Kidney epithelial cell (primary cell): ENCODE measurements around the gene ZNF532. TPM values are rescaled to one million over a fixed set of nuclear protein-coding genes. Genes with fewer than 3 reads are reported as not detected.

Source experiments
- DNase-seq: peaks from one replicate; pipeline ENCODE4 v3.0.0-alpha.2; 2010; ENCODE audit warnings: low read depth
- H3K27me3 ChIP-seq: 2 replicates; pipeline ENCODE4 v1.6.0; 2011; ENCODE audit warnings: low read length; ENCODE audit not compliant: control insufficient read depth, insufficient read depth
- H3K36me3 ChIP-seq: 2 replicates; pipeline ENCODE4 v1.5.1; 2011; ENCODE audit warnings: low read length; ENCODE audit not compliant: control insufficient read depth, insufficient read depth
- H3K4me3 ChIP-seq: 2 replicates; pipeline ENCODE4 v1.5.1; 2011; ENCODE audit warnings: low read depth, mild to moderate bottlenecking, control low read depth, low read length
- total RNA-seq: library from RNA; depleted of rRNA; stranded (reverse); fragments of >200 nt; gene quantifications from 2 replicates; pipeline ENCODE4 v1.2.3, GENCODE V29; 2015
- TF ChIP-seq, protein P1 (sequence below): IDR thresholded peaks from 2 replicates; pipeline ENCODE4 v1.5.1; 2011; ENCODE audit warnings: mild to moderate bottlenecking, moderate library complexity, low read length, control low read depth, inconsistent platforms; ENCODE audit not compliant: insufficient read depth, poor library complexity, severe bottlenecking

Gene ZNF532
- total RNA-seq, 1 donor from 2014 or later: 89.5 TPM

DNA sequence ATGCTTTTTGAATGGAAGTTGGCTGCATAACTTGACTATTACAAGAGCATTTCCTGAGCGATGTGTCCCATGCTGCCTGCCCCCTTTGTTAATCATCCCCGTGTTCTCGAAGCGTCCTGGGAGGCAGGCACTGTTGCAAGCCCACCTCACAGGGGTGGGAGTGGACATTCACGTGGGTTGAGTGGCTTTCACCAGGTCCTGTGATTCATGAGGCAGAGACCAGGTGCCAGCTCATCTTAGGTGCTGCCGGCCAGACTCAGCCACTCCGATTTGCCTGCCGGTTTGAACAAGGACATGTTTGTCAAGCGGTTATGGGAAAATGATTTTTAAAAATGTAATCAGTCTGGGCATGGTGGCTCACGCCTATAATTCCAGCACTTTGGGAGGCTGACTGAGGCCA is 112.5 kb downstream of the ZNF532 start:
- peak; percentile 38 for DNase-seq
- no peaks in the 10 kb centered on the region for H3K36me3 ChIP-seq

DNA sequence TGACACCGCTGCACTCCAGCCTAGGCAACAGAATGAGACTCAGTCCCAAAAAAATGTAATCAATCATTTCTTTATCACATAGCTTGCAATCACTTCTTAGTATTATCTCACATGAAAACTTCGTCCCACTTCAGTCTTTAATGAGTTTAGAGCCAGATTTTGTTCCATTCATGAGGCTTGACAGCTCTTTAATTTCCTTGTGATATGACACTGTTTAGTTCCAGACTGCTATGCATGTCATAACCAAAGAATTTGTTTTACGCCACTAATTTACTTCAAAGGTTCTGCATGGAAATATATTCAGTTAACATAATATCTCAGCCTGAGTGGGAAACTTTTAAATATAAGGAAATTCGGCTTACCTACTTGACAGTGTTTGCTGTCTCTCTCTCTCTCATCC is 113.1 kb downstream of the ZNF532 start:
- Histone ChIP-seq H3K4me3 (no peak overlapping the region), H3K36me3 (no peaks in the 10 kb centered on the region), H3K27me3 (no peaks in the 10 kb centered on the region)
- TF ChIP-seq, protein P1, sequence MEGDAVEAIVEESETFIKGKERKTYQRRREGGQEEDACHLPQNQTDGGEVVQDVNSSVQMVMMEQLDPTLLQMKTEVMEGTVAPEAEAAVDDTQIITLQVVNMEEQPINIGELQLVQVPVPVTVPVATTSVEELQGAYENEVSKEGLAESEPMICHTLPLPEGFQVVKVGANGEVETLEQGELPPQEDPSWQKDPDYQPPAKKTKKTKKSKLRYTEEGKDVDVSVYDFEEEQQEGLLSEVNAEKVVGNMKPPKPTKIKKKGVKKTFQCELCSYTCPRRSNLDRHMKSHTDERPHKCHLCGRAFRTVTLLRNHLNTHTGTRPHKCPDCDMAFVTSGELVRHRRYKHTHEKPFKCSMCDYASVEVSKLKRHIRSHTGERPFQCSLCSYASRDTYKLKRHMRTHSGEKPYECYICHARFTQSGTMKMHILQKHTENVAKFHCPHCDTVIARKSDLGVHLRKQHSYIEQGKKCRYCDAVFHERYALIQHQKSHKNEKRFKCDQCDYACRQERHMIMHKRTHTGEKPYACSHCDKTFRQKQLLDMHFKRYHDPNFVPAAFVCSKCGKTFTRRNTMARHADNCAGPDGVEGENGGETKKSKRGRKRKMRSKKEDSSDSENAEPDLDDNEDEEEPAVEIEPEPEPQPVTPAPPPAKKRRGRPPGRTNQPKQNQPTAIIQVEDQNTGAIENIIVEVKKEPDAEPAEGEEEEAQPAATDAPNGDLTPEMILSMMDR: no peak
- no peak for DNase-seq

More for the DNA sequence above, 112.5 kb downstream of the ZNF532 start:
- Histone ChIP-seq H3K27me3 (no peaks in the 10 kb centered on the region), H3K4me3 (no peak overlapping the region)
- TF ChIP-seq, protein P1: no peak

- TF ChIP-seq, protein P1: no peak
- H3K36me3 ChIP-seq: no peaks in the 10 kb centered on the region
- no peaks in the 10 kb centered on the region for H3K27me3 ChIP-seq
- no peak overlapping the region for H3K4me3 ChIP-seq
- no peak for DNase-seq
Measured at GRCh38 chr18:58978916-58979315, 114.2 kb downstream of the ZNF532 start.

DNA sequence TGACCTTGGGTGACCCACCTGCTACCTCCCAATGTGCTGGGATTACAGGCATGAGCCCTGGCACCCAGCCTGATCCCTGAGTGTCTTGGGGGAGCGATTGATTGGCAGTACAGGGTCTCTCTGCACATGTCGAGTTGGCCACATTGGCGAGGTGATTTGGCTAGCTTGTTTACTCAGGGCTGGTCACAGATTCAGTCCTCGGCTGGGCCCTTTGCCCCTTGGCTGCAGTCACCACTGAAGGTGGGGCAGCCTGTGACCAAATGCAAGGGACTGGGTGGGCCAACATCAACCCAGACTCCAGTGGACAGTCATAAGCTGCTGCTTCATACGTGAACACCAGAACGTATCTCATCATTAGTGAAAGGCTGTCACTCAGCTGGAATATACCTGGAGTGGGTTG is 114.9 kb downstream of the ZNF532 start:
- no peak overlapping the region for H3K4me3 ChIP-seq
- no peaks in the 10 kb centered on the region for H3K27me3 ChIP-seq
- no peak for DNase-seq
- TF ChIP-seq, protein P1: no peak
- H3K36me3 ChIP-seq: no peaks in the 10 kb centered on the region

DNA sequence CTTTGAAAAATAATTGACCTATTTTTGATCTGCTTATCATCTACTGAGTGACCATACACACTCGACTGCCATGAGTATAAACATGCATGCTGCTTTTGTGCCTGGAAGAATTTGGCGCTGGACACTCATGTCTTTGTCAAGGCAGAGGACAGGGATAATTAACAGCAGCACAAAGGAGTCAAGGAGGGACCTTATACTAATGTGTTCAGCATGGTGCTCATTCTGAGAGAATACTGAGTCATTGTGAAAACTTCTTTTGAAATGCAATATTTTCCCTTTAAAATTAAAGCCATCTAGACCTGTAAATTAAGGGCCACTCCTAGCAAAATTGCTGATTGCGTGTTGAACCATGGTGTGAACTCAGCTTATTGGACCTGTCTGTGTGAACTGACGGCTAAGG is 116.3 kb downstream of the ZNF532 start:
- TF ChIP-seq, protein P1: no peak
- DNase-seq: no peak
- no peak overlapping the region for H3K4me3 ChIP-seq
- no peaks in the 10 kb centered on the region for H3K36me3 ChIP-seq
- H3K27me3 ChIP-seq: no peaks in the 10 kb centered on the region
